Measurements from ENCODE around the gene NKAIN1.
"Not testable (repeated sequence)": the region's sequence is repeated elsewhere in the genome, so short reads cannot be mapped to it uniquely, and the experiment has no call there.

The NKAIN1 gene

GRCh38 chr1:31151402-31151801, 88.3 kb downstream of the NKAIN1 start:
- DNase-seq = no peak

GRCh38 chr1:31148409-31148808, 91.3 kb downstream of the NKAIN1 start:
- DNase-seq = no peak

- DNase-seq = no peak
These were observed 94.0 kb downstream of the NKAIN1 start for GRCh38 chr1:31145648-31146047.

GRCh38 chr1:31144442-31144841, 95.2 kb downstream of the NKAIN1 start:
- DNase-seq = no peak

GRCh38 chr1:31143455-31143854, 96.2 kb downstream of the NKAIN1 start:
- DNase-seq = no peak

GRCh38 chr1:31142406-31142805, 97.3 kb downstream of the NKAIN1 start:
- no peak for DNase-seq

- no peak for DNase-seq
These were observed 99.4 kb downstream of the NKAIN1 start for GRCh38 chr1:31140299-31140698.

- DNase-seq = not testable (repeated sequence)
These were observed 100.7 kb downstream of the NKAIN1 start for GRCh38 chr1:31138797-31139521.

GRCh38 chr1:31137873-31138272, 101.8 kb downstream of the NKAIN1 start:
- not testable (repeated sequence) for DNase-seq

GRCh38 chr1:31135973-31136600, 103.6 kb downstream of the NKAIN1 start:
- DNase-seq = no peak

GRCh38 chr1:31133368-31133767, 106.3 kb downstream of the NKAIN1 start:
- no peak for DNase-seq

Measured in CD4-positive, alpha-beta T cell treated with Interleukin-15 for 1 hour (primary cell).